ENCODE data around the gene PRC1. TPM values are rescaled to one million over a fixed set of nuclear protein-coding genes. Genes with fewer than 3 reads are reported as not detected.

PRC1 gene
- total RNA-seq, 1 donor = 17.7 TPM

GRCh38 chr15:90956274-90957030 is 37.9 kb downstream of the PRC1 start:
- peaks cover 27% of the 10 kb centered on the region for H3K4me1 ChIP-seq (ENCODE audit: insufficient read depth, low read length)
- H2AFZ ChIP-seq (ENCODE audit: low read length) = peak overlapping the region; percentile 77
- H3K27ac ChIP-seq (ENCODE audit: low read depth, low read length) = peak overlapping the region; percentile 66
- no peaks in the 10 kb centered on the region for H4K20me1 ChIP-seq (ENCODE audit: insufficient read depth, low read length)
- no peaks in the 10 kb centered on the region for H3K27me3 ChIP-seq (ENCODE audit: insufficient read depth, low read length)
- TF ChIP-seq, protein P1, sequence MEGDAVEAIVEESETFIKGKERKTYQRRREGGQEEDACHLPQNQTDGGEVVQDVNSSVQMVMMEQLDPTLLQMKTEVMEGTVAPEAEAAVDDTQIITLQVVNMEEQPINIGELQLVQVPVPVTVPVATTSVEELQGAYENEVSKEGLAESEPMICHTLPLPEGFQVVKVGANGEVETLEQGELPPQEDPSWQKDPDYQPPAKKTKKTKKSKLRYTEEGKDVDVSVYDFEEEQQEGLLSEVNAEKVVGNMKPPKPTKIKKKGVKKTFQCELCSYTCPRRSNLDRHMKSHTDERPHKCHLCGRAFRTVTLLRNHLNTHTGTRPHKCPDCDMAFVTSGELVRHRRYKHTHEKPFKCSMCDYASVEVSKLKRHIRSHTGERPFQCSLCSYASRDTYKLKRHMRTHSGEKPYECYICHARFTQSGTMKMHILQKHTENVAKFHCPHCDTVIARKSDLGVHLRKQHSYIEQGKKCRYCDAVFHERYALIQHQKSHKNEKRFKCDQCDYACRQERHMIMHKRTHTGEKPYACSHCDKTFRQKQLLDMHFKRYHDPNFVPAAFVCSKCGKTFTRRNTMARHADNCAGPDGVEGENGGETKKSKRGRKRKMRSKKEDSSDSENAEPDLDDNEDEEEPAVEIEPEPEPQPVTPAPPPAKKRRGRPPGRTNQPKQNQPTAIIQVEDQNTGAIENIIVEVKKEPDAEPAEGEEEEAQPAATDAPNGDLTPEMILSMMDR (IDR thresholded peaks at IDR 0.05; ENCODE audit: extremely low read depth, low read depth, low read length) = peak; percentile 82
- peaks cover 15% of the 10 kb centered on the region for H3K79me2 ChIP-seq (ENCODE audit: insufficient read depth, low read length)
- peak; percentile 100 for DNase-seq (ENCODE audit: insufficient read length, low spot score, missing footprints)
- peak overlapping the region; percentile 80 for H3K4me3 ChIP-seq (ENCODE audit: insufficient read depth, low read length)
- peak overlapping the region; percentile 78 for H3K4me2 ChIP-seq (ENCODE audit: insufficient read depth, low read length)
- H3K9me3 ChIP-seq (ENCODE audit: low read depth, low read length) = no peaks in the 10 kb centered on the region
- peaks cover 36% of the 10 kb centered on the region for H3K36me3 ChIP-seq (ENCODE audit: insufficient read depth, low read length)

DNA sequence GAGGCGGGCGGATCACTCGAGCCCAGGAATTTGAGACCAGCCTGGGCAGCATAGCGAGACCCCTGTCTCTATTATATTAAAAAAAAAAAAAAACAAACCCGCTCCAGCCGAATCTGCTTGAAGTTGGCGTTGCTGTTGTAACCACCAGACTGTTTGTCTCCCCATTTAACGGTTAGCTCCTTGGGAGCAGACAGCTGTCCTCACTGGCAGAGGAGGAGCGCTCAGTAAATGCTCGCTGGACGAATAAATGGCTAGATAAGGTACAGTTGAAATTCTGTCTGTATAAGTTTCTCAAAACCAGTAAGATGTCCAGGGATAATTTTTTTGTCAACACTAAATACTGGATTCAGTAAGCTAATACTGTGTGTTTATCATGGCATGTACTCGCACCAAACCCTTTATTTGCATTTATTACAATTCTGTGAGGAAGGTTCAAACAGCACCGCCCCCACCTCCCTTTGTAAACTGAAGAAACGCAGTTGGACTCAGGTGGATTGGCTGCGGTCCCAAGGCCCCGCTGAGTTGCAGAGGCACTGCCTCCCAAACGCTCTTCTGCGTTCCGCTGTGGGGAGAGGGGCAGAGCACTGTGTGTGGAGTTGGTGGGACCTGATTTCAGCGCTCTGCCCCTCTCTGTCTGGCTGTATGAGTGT is 38.6 kb downstream of the PRC1 start:
- peaks cover 27% of the 10 kb centered on the region for H3K4me1 ChIP-seq (ENCODE audit: insufficient read depth, low read length)
- no peaks in the 10 kb centered on the region for H3K9me3 ChIP-seq (ENCODE audit: low read depth, low read length)
- H3K4me2 ChIP-seq (ENCODE audit: insufficient read depth, low read length) = peak overlapping the region; percentile 78
- peak overlapping the region; percentile 68 for H3K27ac ChIP-seq (ENCODE audit: low read depth, low read length)
- peaks cover 36% of the 10 kb centered on the region for H3K36me3 ChIP-seq (ENCODE audit: insufficient read depth, low read length)
- no peaks in the 10 kb centered on the region for H3K27me3 ChIP-seq (ENCODE audit: insufficient read depth, low read length)
- peak overlapping the region; percentile 80 for H3K4me3 ChIP-seq (ENCODE audit: insufficient read depth, low read length)
- DNase-seq (ENCODE audit: insufficient read length, low spot score, missing footprints) = no peak
- TF ChIP-seq, protein P1 (IDR thresholded peaks at IDR 0.05; ENCODE audit: extremely low read depth, low read depth, low read length) = no peak
- H3K79me2 ChIP-seq (ENCODE audit: insufficient read depth, low read length) = peaks cover 15% of the 10 kb centered on the region
- no peak overlapping the region for H2AFZ ChIP-seq (ENCODE audit: low read length)
- H4K20me1 ChIP-seq (ENCODE audit: insufficient read depth, low read length) = no peaks in the 10 kb centered on the region

DNA sequence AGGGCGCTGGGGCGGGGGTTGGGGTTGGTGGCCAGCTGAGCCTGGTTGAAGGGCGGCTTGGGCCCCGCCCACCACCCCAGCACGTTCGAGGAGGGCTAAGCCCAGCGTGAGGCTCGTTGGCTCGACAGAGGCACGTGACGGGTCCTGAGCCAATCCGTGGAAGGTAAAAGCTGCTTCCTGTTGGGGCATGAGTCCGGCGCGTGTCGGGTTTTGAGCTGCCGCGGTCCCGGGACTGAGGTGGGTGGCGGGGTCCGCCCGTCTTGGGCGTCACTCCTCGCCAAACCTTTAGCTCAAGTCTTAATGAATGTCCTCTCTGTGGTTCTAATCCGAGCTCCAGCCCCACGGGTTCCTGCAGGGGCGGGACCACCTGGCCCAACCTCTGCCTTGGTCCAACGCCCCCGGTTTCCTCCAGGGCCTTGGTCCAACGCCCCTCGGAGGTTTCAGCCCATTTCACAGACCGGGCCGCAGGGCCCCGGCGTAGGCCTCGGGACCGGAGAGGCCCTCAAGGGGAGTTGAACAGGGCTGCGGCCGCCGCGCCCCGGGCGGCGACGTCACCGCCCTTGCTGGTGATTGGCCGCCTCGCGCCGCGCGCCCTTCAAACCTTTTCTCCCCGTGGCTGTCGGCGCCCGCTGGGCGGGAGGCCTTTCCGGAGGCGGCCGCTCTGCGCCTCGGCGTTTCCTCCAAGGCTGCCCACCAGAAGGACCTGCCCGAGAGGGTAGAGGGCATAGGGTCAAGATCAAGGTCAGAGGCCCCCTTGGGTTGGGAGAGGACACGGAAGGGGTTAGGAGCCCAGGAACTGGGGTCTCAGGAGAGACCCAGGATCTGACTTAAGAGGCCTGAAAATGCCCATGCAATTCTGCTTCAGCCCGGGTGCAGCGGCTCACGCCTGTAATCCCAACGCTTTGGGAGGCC is 39.4 kb downstream of the PRC1 start, which contains the start of gene RCCD1:
RCCD1 (plus strand) TSS at position 173 of the 912 bp plus-strand sequence. CDS start 1,851 bp downstream, outside the sequence.
- Histone ChIP-seq H3K36me3 (ENCODE audit: insufficient read depth, low read length) (peaks cover 40% of the 10 kb centered on the region), H3K4me1 (ENCODE audit: insufficient read depth, low read length) (peaks cover 27% of the 10 kb centered on the region), H4K20me1 (ENCODE audit: insufficient read depth, low read length) (no peaks in the 10 kb centered on the region), H2AFZ (ENCODE audit: low read length) (peak within 1 kb of the TSS; percentile 91), H3K27me3 (ENCODE audit: insufficient read depth, low read length) (no peaks in the 10 kb centered on the region), H3K4me2 (ENCODE audit: insufficient read depth, low read length) (peak within 1 kb of the TSS; percentile 78), H3K79me2 (ENCODE audit: insufficient read depth, low read length) (peaks cover 15% of the 10 kb centered on the region), H3K27ac (ENCODE audit: low read depth, low read length) (peak within 1 kb of the TSS; percentile 68), H3K9me3 (ENCODE audit: low read depth, low read length) (no peaks in the 10 kb centered on the region), H3K4me3 (ENCODE audit: insufficient read depth, low read length) (peak within 1 kb of the TSS; percentile 78)
- TF ChIP-seq, protein P1 (IDR thresholded peaks at IDR 0.05; ENCODE audit: extremely low read depth, low read depth, low read length) = no peak
- DNase-seq (ENCODE audit: insufficient read length, low spot score, missing footprints) = peak; percentile 100
